GDM1 (cell line): ENCODE data around the gene POLR2M.
A peak's percentile ranks its signal among the peaks of the same experiment; 100 is the strongest.

Source experiments
- DNase-seq: peaks from one replicate; lab custom pipeline; 2025; lab: John Stamatoyannopoulos, UW

The POLR2M gene

GRCh38 chr15:57692709-57693108, 13.8 kb upstream of the POLR2M start:
- no peak for DNase-seq

- DNase-seq = no peak
Observed at GRCh38 chr15:57694279-57694678, 12.2 kb upstream of the POLR2M start.

DNA sequence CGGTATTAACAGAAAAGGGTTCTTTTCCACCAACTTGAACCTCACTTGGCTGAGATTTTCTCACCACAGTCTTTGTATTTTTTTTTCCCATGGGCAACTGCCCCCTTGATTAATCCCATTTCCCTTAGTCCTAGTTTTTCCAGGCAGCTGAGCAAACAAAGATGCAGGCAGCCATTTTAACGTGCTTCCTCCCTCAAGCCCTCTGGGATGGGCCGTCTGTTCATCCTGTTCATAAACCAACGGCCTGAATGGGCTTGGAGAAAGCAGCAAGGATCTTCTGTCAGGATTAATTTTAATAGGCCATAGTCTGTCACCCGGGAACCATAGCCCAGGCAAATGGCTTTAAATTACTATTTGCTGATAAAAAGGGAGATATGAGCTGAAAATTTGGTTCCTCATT, 10.4 kb upstream of the POLR2M start:
- DNase-seq = no peak

- DNase-seq = no peak
Observed at GRCh38 chr15:57697588-57697987, 8.9 kb upstream of the POLR2M start.

GRCh38 chr15:57698243-57698642, 8.3 kb upstream of the POLR2M start:
- no peak for DNase-seq

DNA sequence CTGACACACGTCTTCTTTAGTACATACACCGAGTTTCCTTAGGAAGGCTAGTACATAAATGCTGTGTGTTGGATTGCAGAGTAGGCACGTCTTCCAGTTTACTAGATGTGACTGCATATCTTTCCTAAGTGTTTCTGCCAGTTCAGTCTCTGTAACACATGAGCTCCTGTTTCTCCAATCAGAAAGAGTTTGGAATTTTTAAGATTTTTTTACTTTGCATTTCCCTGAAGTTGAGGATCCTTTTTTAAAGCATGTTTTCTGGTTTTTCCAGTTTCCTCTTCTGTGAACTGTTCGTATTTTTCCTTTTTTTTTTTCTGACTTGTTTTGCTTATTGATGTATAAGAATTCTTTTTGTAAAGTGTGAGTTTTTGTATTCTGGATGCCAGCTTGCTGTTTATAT, 7.5 kb upstream of the POLR2M start:
- no peak for DNase-seq

GRCh38 chr15:57703387-57703786, 3.1 kb upstream of the POLR2M start:
- DNase-seq = no peak

- no peak for DNase-seq
Observed at GRCh38 chr15:57704441-57704840, 2.1 kb upstream of the POLR2M start.

DNA sequence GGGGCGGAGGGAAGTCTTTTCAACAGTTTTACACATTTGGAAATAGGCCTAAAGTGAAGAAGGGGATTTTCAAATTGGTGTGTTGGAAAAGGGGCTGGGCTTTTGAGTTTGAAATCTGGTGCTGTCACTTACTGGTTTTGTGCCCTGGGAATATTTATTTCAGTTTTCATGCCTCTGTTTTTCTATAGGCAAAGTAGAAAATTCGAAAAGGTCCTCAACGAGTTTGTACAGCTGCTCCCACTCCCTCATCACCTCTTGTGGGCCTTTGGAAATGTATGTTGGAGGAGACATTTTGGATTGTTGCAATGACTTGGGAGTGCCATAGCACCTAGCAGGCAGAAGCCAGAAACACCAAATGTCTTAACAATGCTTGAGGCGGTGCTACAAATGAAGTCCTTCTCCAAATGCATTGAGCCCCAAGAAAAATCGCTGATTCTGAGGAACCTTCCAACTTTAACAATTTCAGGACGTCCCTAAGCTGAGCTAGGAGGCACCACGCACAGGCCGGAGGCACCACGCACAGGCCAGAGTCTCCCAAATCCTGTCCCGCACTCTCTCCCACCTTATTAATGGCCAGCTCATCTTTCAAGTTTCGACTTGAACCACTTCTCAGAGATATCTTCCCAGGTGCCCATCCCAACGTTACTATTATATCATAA, 639 bp upstream of the POLR2M start:
- no peak for DNase-seq

GRCh38 chr15:57708047-57708446, 1.5 kb downstream of the POLR2M start:
- no peak for DNase-seq

- no peak for DNase-seq
Observed at GRCh38 chr15:57718309-57718708, 11.8 kb downstream of the POLR2M start.

DNA sequence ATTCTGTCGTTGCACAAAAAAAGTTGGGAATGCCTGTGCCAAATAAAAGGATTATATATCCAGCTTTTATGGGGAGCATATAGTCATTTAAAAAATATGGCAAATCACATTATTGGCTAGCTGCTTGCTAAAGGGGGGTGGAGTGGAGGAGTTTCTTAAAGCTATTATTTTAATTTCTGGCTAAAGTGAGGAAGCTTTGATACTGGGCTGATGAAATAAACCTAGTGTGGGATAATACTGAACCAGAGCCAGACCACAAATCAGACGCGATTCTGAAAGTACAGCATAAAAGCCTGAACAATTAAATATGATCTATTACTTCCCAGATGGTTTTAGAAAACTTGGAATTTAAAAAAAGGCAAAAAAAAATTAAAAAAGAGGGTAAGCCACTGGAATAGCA, 14.4 kb downstream of the POLR2M start:
- no peak for DNase-seq

- DNase-seq = no peak
Observed at GRCh38 chr15:57726411-57726810, 19.9 kb downstream of the POLR2M start.

DNA sequence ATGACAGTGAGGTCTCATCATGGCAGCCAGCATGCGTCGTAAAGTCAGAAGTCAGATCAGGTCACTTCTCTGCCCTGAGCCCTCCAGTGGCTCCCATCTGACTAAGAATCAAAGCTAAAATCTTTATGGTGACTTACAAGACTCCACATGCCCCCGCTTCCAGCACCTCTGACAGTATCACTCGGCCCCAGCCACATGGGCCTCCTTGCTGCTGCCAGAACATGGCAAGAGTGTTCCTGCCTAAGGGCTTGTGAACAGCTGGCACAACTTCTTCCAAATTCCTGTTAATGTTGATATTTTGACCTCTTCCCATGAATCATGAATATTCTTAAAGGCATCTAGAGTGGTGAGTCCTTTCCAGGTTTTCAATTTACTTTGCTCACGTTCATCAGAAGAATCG, 20.5 kb downstream of the POLR2M start:
- no peak for DNase-seq

- DNase-seq = no peak
Observed at GRCh38 chr15:57728436-57728835, 21.9 kb downstream of the POLR2M start.

DNA sequence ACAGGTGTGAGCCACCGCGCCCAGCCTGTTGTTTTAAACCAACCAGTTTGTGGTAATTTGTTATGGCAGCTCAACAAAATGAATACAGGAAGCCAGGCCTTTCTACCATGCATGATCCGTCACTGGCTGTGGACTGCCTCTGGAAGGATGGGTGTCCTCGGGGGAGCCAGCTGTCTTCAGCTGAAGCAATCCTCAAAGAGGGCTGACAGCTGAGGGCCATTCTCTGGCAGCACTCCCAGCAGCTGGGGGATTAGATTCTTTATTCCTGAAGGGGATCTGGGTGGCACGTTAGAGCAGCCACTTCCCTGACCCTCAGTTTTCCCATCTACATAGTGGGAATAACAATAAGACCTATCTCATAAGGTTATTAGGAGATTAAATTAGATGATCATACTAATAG, 24.4 kb downstream of the POLR2M start:
- DNase-seq = no peak

DNA sequence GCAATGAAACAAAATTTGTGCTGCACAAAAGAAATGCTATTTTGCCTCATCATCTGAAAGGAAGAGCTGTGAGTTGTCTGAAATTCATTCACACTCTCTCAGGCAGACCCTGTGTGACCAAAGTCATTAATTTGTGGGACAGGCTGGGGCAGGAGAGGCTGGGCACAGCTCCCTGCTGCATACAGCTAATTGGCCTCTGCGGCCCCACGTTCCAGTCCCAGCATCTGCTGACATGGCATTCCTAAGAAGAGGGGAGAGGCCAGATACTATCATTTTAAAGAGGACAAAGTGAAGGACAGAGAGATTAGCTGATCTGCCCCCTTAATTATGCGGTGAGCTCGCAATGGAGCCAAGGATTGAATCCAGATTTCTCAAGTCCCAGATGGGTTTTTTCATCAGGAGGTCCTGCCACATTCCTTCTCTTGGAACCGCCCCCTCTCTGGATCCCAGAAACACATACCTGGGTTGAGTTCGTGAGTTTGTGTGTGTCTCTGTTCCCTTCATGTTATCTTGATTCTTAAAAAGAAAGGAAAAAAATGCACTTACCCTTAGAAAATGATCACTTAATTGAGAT, 25.1 kb downstream of the POLR2M start:
- DNase-seq = no peak

DNA sequence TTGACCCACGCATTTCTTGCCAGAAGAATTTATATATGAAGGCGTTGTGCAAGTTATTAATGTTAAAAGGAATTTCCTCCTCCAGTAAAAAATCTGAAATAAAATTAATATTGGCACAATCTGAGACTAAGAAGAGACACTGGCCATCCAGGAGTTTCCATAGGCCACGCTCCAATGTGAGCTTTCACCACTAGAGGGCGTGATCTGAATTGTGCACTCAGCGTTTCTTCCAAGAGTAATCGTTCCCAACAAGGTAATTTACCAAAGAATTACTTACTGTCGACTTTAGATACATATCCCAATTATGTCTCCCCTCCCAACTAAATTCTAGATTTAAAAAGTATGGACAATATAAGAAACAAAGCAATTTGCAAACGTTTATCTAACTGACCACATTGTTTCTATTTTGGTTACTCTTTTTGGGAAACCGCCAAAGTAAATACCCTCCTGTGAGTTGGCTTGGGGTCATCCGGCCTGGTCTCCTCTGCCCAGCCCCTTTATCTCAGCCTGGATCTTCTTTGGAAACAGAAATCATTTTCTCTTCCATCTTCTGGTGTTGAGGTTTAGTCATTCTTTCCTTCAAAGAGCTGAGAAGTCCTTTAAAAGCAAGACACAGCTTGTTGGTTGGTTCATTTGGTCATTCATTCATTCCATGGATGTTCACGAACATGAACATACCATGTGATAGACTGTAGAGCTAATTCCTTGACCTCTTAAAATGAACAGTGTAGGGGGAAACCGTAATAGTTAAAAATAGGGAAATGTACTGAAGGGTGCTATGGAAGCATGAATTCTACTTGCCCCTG, 26.2 kb downstream of the POLR2M start:
- peak; percentile 17 for DNase-seq

GRCh38 chr15:57734860-57735259, 28.3 kb downstream of the POLR2M start:
- no peak for DNase-seq

- DNase-seq = no peak
Observed at GRCh38 chr15:57735431-57735830, 28.9 kb downstream of the POLR2M start.

DNA sequence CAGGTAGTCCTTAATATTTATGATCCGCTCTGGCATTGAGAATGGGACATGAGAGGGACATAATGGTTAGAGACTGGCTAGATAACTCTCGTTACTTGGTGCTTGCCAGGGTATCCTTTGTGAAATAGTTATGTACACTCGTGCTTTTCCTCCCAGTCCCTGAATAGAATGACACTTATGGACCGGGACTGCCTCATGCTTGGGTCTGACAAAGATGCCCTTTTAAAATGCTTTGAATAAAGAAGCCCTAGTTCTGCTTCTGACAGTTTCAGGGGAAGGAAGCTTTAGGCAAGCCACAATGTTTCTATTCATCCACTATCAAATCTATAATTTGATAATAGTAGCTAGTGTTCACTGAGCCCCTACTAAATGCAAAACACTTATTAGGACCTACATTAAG, 29.4 kb downstream of the POLR2M start:
- DNase-seq = no peak

DNA sequence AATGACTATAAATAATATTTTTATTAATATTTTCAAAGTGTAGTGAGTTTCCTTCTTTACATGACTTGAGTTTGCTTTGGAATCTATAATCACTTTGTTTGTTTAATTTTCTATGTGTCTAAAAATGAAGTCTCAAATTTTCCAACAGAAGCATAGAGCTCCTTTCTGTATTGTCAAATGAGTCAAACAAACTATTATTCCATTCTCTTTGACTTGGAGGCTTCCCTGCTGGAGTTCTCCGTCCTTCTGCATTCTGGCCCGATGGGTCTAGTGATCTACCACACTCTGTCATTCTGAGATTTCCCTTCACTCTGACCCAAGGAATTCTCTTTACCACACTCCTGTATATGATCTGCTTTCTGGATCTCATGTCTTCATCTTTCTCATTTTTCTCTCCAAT, 30.1 kb downstream of the POLR2M start:
- DNase-seq = no peak

GRCh38 chr15:57738734-57739237, 32.3 kb downstream of the POLR2M start:
- no peak for DNase-seq
